Activated CD8-positive, alpha-beta memory T cell treated with anti-CD3 and anti-CD28 coated beads, Interleukin-2, amount 50 U/mL, for 1 hour (primary cell): ENCODE measurements around the gene MMGT1.
"Not testable (repeated sequence)": the region's sequence is repeated elsewhere in the genome, so short reads cannot be mapped to it uniquely, and the experiment has no call there.

Experiments
- DNase-seq: peaks from one replicate; pipeline ENCODE4 v3.0.0-alpha.2; 2020; ENCODE audit errors: extremely low read depth

Gene MMGT1

GRCh38 chrX:135923353-135923752 lies 50.4 kb downstream of the MMGT1 start:
- DNase-seq = no peak

GRCh38 chrX:135920516-135920915 lies 53.3 kb downstream of the MMGT1 start:
- DNase-seq = not testable (repeated sequence)

- no peak for DNase-seq
These were observed 59.4 kb downstream of the MMGT1 start for GRCh38 chrX:135914404-135914803.
